Measurements from ENCODE around the gene ATP1A2.

GRCh38 chr1:160077486-160077885 lies 38.1 kb upstream of the ATP1A2 start:
- TF ChIP-seq MAX (IDR thresholded peaks at IDR 0.05) (no peak), CTCF (IDR thresholded peaks at IDR 0.05; ENCODE audit: low read depth, low read length, missing input control) (no peak), RXRA (IDR thresholded peaks at IDR 0.05) (no peak), REST (IDR thresholded peaks at IDR 0.05) (no peak)
